ENCODE data around the gene DUOX1.

DNA sequence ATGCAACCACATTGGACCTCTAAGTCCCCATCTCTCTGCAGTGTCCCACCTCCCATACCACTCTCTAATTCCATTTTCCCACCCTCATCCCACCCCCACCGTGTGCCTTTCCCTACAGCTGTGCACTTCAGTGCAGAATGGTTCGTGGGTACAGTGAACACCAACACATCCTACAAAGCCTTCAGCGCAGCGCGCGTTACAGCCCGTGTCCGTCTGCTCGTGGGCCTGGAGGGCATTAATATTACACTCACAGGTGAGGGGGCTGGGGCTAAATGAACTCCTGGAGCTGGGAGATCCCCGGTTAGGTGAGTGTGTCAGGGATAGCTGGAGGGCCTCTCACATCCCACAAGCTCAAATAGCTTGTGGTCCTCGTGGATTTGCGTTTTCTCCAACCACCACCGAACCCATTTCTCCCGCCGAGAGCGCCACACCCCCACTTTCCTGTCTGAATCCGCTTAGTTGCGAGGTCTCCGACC is 13.8 kb upstream of the DUOX1 start:
- TF ChIP-seq CTCF (IDR thresholded peaks at IDR 0.05) = no peak
- no peak for TF ChIP-seq POLR2A (IDR thresholded peaks at IDR 0.05)
- no peak for TF ChIP-seq EP300 (IDR thresholded peaks at IDR 0.05)
- TF ChIP-seq POLR2AphosphoS5 (IDR thresholded peaks at IDR 0.05) = no peak
